ENCODE measurements around the gene C5AR2. TPM values are rescaled to one million over a fixed set of nuclear protein-coding genes. Genes with fewer than 3 reads are reported as not detected.

Gene C5AR2
- total RNA-seq, 1 experiment from 2014 or later, result not detected

GRCh38 chr19:47357788-47358680 is 26.1 kb downstream of the C5AR2 start:
- Mint-ChIP-seq H3K4me1 (peaks cover 0 to 2% of the 10 kb centered on the region in 2 experiments; a peak in 1 of 4 replicates), H3K36me3 (ENCODE audit: insufficient read depth in 1 of 3, low read depth in 3 of 3) (peaks cover 75 to 95% (median 94%) of the 10 kb centered on the region in 3 experiments), H3K4me3 (no peak overlapping the region), H3K9me3 (no peaks in the 10 kb centered on the region), H3K27me3 (ENCODE audit: low read depth) (no peaks in the 10 kb centered on the region), H3K27ac (no peak overlapping the region)
- Histone ChIP-seq H2BK120ac (ENCODE audit: low read depth, low read length, poor library complexity, severe bottlenecking) (no peak overlapping the region), H4K5ac (ENCODE audit: insufficient read length, low read depth, low read length) (no peak overlapping the region), H3K27me3 (ENCODE audit: insufficient read depth, low read length) (no peaks in the 10 kb centered on the region), H2AFZ (ENCODE audit: low read length) (no peak overlapping the region), H3K79me1 (ENCODE audit: insufficient read depth, low read depth, low read length, poor library complexity, severe bottlenecking) (no peaks in the 10 kb centered on the region), H3K18ac (ENCODE audit: insufficient read length, low read depth, low read length) (no peak overlapping the region), H3K9ac (ENCODE audit: extremely low read depth, insufficient read length, low read length) (no peak overlapping the region), H2BK5ac (ENCODE audit: insufficient read length, low read length) (no peak overlapping the region), H4K20me1 (ENCODE audit: control insufficient read depth, insufficient read depth, insufficient read length) (no peaks in the 10 kb centered on the region), H3K23ac (ENCODE audit: insufficient read length, low read depth, low read length) (no peak overlapping the region), H4K8ac (replicated peaks; ENCODE audit: insufficient read length, low read depth, low read length) (no peak overlapping the region), H3K9me3 (ENCODE audit: control insufficient read depth, low read depth, low read length) (no peaks in the 10 kb centered on the region), H3K14ac (ENCODE audit: insufficient read depth, low read length) (no peak overlapping the region), H3K4me1 (ENCODE audit: insufficient read depth, low read length) (no peaks in the 10 kb centered on the region), H3T11ph (ENCODE audit: low read length) (no peak overlapping the region), H2BK15ac (ENCODE audit: low read depth, low read length) (no peak overlapping the region), H3K4ac (ENCODE audit: low read depth, low read length) (no peak overlapping the region), H2BK20ac (ENCODE audit: low read depth, low read length, poor library complexity, severe bottlenecking) (no peak overlapping the region), H2BK12ac (ENCODE audit: insufficient read length, low read depth, low read length) (no peak overlapping the region), H3K23me2 (ENCODE audit: insufficient read length, low read depth, low read length, poor library complexity, severe bottlenecking) (no peaks in the 10 kb centered on the region), H3K27ac (ENCODE audit: insufficient read length, low read depth, low read length) (no peak overlapping the region), H2AK5ac (ENCODE audit: insufficient read length, low read length) (no peak overlapping the region), H3K4me2 (ENCODE audit: insufficient read depth, insufficient read length, low read length) (no peak overlapping the region), H3K56ac (ENCODE audit: insufficient read length, low read depth, low read length) (no peak overlapping the region), H3K79me2 (ENCODE audit: insufficient read depth, low read length) (no peaks in the 10 kb centered on the region), H4K91ac (ENCODE audit: insufficient read length, low read depth, low read length) (no peak overlapping the region)
- DNase-seq, result peak; percentile 64
- TF ChIP-seq CTCF (conservative IDR thresholded peaks at IDR 0.05), result peak; percentile 67
- no CpG with 5 or more reads among the region's 28 CpGs for WGBS (ENCODE audit: extremely low coverage, insufficient read length, low lambda C conversion rate)

Measured in H9 (cell line).